Right renal pelvis (tissue), 4 donors: ENCODE results near the gene HACD2. TPM values are rescaled to one million over a fixed set of nuclear protein-coding genes. Genes with fewer than 3 reads are reported as not detected.
"Not testable (repeated sequence)": the region's sequence is repeated elsewhere in the genome, so short reads cannot be mapped to it uniquely, and the experiment has no call there.

Source experiments
- DNase-seq, 4 donors: peaks; one replicate each; pipeline ENCODE4 v3.0.0-alpha.2; 2013; ENCODE audit warnings: low read depth in 4 of 4, low spot score in 3 of 4, missing footprints in 1 of 4
- polyA plus RNA-seq, 4 donors: library from polyadenylated mRNA; unstranded; fragments of 120-200 nt; gene quantifications; one replicate each; pipeline ENCODE4 v1.2.1, GENCODE V29; 2013; ENCODE audit not compliant: insufficient read length in 4 of 4

HACD2 gene
- polyA plus RNA-seq, 4 donors = 45.6 to 60.1 (median 54.3) TPM

DNA sequence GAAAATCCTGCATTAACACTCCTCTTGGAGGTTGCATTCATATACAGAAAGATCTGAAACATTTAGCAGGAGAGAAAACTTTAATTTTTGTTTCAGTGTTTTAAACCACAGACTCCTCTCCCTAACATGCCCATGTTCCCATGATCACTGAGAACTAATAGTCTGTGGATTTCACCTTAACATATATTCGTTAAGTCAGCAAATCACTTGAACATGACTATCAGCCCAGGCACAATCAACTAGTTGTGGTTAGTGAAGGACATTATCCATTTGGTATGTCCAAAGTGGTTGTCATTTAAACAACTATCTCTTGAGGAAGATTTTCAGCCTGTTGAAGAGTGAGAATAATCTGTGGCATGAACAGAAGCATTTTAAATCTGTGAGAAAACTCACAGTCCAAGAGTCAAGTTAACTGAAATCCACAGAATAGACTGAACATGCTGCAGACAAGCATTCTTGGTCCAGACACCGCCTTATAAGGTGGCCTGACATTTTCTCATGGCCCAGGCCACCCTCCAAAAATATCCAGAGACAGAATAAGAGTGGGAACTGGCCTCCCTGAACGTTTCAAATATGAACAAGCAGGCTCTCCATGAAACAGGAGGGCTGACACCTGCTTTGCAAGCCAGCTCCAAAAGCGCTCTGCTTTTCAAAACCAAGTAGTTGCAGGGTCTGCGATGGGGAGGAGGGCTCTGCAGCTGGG is 96.1 kb downstream of the HACD2 start:
- DNase-seq = no peak

DNA sequence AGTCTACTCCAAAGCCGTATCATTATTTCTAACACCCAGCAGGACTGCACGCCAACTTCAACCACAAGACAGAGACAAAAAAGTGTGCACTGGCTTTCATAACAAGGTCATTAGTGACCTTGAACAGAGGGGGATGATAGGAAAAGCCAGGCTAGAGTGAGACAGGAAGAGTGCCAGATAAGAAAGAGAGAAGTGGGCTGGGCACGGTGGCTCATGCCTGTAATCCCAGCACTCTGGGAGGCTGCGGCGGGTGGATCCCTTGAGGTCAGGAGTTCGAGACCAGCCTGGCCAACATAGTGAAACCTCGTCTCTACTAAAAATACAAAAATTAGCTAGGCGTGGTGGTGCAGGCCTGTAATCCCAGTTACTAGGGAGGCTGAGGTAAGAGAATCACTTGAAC is 97.8 kb downstream of the HACD2 start:
- DNase-seq = not testable (repeated sequence)

DNA sequence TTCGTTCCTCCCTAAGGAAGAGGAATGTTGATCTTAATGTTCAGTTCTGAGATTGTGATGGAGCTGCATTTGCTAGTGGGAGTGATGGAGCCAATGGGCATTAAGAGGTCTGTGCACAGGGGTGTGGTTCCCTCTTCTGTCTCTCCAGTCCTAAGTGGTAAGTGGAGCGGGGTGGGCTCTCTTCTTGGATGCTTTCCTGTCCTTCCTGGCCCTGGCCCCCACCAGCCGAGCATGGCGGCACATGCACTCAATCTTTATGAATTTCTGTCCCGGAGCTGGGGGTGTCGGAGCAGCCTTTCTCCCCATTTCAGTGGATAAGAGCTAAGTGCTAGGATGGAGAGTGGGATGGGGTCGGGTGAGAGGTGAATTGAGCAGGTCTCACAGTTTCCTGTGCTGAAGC is 98.4 kb downstream of the HACD2 start:
- no peak for DNase-seq

DNA sequence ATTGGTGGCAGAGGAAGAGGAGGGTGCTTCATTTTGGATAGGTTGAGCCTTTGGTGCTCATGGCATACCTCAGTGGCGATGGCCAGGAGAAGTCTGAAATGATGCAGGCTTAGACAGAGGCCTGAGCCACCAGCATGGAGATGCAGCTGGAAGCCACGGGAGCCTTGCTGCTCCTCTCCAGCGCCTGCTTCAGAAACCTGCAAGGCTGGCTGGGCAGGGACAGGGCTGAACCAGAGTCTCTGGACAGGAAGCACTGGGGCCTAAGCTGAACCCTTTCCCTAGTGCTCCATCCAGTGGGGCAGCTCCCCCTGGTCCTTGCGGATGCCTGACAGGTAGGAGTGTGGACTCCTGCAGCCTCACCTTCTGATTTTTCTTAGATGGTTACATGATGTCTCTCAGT is 99.3 kb downstream of the HACD2 start:
- no peak for DNase-seq

DNA sequence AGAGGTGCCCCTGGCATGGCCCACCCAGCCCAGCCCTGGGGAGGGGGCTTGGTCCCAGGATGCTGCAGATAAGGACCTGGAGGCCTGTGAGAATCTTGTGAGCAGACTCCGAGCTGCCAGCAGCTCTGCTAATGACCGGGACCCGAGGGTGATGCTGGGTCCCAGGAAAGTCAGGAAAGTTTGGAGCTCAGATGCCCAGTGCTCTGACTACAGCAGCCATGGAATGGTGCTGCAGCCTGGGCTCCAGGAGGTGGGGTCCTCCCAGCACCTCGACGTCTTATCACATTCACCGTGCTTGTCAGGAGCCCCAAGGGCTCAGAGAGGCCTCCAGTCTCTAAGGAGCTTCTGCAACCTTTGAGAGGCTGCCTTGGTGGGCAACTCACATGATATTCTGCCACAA is 101.7 kb downstream of the HACD2 start:
- DNase-seq = no peak

DNA sequence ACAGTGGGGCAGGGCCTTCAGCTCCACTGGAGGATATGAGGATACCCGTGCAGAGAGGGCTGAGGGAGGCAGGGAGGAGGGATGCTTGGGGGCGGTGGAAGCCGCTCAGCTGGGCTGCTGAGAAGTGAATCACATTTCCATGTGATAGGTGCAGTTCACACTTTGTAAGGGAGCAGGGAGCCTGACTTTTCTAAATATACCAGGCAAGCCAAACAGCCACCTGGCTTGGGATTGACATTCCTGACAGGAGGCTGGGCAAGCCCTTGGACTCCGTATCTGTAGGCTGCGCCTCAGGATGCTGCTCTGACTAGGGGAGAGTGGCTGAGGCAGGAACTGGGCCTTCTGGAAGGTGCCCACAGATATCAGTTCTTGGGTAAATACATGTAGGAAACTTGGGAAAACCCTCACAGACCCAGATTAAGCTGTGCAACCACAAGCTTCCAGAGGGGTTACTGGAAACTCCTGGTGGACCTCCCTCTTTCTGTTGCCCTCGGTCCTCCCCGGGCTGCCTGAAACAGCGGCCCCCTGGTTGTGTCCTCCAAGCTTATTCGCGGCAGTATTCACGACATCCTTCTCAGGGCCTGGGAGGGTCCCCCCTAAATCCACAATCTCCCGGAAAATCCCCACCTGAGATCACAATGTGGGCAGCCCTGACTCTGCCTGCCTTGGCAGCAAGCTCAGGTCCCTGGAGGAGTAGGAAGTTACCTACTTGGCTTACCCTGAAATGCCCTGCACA is 103.0 kb downstream of the HACD2 start:
- DNase-seq = no peak

DNA sequence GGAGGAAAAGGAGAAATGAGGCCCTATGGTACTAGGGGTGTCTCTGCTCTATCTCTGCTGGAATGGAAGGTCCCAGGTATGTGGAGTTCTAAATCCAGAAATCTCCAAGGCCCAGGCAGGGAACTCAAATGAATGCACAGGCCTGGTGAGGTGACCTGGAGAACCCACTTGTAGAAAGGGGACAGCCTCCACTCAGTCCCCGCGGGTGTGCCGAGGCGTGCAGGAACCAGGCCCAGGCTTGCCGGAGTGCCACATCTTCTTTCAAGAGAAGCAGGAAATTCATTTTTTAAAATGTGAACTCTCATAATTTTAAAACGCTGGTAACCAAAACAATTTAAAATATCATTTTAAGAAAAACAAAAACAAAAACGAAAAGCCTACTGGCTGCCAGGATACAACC is 103.8 kb downstream of the HACD2 start:
- DNase-seq = no peak

DNA sequence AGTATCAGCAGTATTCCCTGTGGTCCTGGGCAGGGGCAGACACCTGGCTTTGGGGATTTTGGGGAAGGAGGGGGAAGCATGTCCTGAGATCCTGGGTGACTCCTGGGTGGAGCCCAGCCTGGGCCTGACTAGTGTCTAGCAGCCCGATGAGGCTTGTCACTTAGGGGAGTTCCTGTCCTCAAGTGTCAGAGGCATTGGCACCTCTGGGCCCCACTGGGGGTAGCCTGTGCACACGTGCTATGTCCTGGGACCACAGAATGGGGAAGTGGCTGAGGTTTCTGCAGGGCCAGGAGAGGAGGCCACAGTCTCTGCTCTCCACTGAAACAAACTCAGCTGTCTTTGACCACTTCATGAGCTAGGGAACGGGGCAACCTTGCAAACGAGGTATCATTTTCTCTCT is 104.4 kb downstream of the HACD2 start:
- no peak for DNase-seq

DNA sequence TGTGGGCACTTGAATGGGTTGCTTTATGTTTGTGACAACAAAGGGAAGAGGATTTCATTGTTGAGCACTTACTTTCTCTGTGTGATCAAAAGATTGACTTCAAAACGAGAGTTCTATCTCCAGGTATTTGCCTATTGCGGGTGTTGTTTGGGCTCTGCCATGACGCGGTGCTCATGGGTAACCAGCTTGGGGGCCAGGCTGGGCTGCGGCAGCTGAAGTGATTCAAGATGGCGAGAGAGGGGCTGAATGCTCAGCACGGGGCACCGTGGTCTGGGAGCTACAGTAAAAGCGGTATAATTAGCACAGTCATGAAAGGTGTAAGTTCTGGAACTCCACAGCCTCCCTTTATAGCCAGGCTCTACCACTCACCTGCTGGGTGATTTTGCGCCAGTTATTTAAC is 105.0 kb downstream of the HACD2 start:
- no peak for DNase-seq

DNA sequence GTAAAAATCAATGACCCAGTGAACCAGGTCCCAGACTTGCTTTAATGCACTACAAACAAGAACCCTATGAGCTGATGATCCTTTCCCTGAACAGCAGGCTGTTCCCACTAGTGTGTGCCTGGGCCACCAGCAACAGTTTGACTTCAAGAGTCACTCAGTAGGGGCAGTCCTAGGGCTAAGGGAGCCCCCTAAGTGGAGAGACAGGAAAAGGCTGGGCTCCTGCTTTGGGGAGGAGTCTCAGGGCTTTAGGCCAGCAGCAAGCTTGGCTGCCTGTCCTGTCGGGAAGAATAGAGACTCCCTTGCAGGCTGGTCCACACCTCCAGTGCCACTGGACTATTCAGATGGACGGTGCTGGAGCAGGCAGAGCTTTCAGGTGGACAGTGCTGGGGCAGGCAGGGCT is 106.5 kb downstream of the HACD2 start:
- no peak for DNase-seq

DNA sequence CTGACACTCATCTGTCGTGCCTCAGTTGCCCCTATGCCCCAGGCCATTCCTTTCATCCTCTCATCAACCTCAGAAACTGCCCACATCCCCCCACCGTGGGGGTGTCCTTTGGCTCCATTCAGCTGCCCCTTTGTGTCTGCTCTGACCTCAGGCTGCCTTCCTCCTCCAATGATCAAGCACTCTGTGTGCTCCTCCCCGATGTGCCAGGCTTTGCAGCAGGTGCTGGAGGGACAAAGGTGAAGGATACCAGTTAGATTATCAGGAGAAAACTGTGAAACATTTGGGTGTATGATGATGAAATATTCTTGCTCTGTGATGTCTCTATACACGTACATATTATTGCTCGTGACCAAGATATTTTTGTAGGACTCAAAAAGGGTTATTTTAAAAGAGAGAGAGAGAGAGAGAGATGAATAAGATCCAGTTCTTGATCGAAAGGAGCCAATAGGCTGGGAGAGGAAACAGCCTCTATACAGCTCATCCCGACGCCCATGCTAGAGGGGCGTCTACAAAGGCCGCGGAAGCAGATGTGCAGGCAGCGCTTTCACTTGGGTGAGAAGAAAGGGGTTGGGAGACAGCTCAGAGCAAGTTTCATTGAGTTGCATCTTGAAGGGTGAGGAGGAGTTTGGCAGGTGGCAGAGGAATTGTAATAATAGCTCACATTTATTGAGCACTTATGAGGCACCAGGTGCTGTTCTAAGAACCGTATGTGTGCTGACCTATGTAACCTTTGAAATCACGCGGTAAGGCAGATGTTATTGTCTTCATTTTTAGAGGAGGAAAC is 107.7 kb downstream of the HACD2 start:
- no peak for DNase-seq

DNA sequence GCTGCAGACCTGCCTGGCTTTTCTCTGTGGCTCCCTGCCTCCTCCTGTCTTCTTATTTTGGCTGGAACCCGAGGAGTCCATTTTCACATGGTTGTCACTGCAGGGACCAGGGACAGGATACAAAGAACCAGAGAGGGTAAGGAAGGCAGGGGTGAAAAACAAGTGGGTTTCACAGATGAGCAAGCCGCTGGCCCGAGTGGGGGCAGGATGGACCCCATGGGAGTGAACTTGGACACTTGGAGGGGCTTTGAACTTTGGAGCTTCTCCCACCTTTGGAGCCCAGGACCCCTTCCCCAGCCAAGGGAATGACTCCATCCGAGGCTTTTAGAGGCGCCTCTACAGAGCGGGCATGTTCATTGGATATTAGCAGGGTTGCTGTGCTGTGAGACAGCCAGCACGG is 109.1 kb downstream of the HACD2 start:
- no peak for DNase-seq

DNA sequence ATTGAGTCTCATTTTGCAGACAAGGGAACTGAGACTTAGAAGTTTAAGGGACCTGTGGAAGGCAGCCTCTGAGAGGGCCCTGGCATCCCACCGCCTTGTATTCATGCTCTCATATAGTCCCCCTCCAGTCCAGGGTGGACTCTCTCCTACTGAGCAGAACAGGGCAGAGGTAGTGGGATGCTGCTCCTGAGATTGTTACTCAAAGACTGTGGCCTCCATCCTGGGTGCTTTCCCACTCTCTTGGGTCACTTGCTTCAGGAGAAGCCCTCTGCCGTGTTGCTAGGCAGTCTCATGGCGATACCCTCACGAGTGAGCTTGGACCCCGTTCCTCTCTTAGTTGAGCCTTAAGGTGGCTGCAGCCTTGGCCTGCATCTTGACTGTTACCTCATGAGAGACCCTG is 113.7 kb downstream of the HACD2 start:
- DNase-seq = no peak

DNA sequence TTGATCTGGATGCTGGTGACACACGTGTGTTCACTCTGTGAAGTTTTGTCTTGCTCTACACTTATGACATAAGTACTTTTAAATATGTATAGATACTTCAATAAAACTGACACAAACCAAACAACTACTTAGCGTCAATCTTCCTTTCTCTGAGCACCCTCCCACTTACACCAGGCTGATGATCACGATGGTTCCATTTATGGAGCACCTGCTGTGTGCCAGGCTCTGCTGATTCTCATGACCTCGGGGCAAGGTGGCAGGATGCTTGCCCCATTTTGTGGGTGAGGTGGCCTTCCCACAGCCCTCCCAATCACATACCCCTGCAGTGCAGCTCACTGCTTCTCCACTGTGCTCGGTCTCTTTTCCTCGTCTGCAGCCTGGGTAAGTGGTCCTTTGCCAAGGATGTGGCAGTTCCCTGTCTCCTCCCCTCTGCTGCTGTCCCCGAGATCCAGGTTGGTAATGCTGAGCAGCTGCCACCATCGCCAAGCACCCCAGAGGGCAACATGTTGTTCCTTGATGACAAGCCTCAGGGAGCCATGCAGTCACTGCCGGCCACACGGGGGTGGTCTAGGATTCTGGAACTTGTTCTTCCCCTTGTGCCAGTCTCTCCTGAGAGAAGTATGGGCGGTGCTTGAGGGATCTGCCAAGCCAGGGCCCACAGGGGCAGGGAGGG is 115.4 kb downstream of the HACD2 start:
- DNase-seq = no peak

DNA sequence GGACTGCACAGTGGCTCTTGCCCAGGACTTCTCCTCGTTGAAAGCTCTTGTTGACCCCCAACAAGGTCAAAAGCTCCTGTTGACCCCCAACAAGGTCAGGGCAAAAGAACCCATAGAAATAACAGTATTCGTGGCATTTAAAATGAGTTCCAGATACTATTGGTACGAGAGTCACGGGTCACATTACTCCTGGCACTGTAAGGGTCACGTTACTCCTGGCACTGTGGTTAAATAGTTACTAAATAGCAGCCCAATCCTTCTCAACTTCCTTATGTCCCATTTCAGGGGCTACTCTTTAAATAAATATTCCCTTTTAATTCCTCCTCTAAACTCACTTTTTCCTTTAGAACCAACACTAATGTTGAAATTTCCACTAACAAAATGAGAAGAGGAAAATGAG is 117.8 kb downstream of the HACD2 start:
- DNase-seq = no peak

DNA sequence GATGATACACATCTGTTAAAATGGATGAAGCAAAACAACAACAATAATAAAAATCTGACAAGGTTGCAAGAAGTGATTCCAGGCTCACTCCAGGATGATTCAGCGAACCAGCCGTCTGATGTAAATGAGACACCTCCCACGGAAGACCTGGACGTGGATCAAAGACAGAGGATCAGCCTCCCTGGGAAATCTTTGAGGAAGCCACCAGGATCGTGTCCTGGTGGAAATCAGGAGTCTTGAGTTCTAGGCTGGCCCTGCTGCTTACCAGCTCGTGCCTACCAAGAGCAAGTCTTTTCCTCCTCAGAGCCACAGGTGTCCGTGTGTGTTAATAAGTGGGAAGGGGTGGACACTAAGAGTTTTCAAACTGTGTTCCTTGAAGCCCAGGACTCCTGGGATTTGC is 120.6 kb downstream of the HACD2 start:
- no peak for DNase-seq

DNA sequence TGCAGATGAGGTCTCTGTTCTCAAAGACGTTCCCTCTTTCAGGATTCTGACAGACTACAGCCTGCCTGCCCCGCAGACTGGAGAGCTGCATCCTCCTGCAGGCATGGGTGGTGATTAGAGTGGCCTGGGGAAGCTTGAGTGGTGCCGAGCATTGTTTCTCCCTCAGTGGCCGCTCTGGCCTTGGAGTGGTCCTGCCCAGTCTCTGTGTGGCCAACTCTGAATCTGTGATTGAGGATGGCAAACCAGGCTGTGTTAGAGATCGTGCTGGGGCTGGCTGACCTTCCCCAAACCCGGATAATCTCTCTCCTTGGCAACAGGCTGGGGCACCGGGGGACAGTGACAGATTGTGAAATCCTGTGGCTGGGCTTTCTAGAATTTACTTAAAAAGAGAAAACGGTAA is 125.0 kb downstream of the HACD2 start:
- no peak for DNase-seq

DNA sequence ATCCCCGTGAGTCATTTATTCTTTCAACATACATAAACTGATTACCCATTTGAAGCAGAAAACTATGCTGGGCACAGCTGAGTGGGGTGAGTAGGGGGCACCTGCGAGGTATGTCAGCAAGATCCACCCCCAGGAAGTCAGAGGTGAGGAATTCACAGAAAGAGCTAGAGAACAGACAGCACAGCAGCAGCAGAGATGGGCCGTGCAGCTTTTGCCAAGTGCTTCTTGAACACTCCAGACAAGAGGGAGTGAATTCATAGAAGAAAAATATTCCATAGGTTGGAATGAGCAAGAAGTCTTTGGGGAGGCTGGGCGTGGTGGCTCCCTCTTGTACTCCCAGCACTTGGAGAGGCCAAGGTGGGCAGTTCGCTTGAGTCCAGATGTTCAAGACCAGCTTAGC is 126.6 kb downstream of the HACD2 start:
- no peak for DNase-seq

DNA sequence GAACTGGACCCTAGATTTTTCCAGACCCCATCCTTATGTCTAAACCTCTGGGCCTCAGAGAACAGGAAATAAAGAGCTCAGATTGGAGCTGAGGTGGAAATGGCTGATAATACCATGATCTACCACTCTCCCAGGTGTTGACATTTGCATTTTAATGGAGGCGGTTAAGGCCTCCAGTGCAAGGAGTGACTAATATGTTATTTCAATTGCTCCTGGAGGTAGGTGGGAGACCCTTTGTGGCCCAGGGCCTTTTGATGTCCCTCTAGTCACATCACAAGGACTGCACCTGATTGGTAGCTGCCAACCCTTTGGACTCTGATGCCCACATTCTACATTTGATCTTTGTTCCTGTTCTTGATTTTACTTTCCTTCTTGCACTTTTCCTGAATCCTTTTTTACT is 127.0 kb downstream of the HACD2 start:
- DNase-seq = no peak

DNA sequence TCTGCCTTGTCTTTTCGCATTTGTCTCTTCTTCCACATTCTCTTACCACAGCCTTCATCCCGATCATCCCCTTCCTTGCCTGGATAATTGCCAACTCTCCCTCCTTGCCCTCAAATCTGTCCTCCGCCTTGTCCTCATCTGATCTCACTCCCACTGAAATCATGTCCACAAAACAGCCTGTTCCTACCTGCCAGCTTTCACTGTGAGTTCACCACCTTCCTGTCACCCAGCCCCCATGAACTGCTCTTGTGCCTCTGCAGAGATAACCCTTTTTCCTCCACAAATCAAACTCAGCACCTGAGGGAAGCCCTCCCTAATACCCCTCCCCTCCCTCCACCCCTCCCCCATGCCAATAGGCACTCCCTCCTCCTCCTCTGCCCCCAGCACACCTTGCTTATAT is 131.2 kb downstream of the HACD2 start:
- no peak for DNase-seq

DNA sequence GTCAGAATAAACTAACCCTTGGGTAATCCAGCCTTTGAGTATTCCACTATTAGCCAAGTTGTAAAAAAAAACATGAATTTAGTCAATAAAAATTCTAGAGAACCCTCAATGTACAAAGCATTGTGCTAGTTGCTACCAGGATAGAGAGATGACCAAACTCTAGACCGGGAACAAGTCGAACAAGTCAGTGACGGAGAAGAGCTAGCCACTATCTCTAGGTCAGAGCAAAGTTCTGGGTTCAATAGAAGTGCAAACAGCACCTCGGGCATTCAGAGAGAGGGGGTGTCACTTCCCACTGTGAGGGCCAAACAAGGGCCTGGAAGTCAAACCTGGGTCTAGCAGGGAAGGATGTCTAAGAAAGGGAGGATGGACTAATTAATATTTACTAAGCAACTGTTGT is 133.7 kb downstream of the HACD2 start:
- DNase-seq = no peak
